Transverse colon (tissue), 4 donors: Measurements from ENCODE around the gene KRTAP10-11. TPM values are rescaled to one million over a fixed set of nuclear protein-coding genes. Genes with fewer than 3 reads are reported as not detected.
"Not testable (repeated sequence)": the region's sequence is repeated elsewhere in the genome, so short reads cannot be mapped to it uniquely, and the experiment has no call there.

Source experiments
- DNase-seq: peaks from one replicate; pipeline ENCODE4 v3.0.0-alpha.2; 2019
- H3K27ac ChIP-seq, 4 donors: fragments of 200-600 bp; sonication (generic); 2 replicates each; pipeline ENCODE4 v1.5.1; 2016 to 2018; ENCODE audit warnings: inconsistent platforms in 4 of 4
- H3K27me3 ChIP-seq: fragments of 200-600 bp; sonication (generic); 2 replicates; pipeline ENCODE4 v1.5.1; 2017; ENCODE audit warnings: inconsistent platforms
- H3K36me3 ChIP-seq, 4 donors: fragments of 200-600 bp; sonication (generic); 2 replicates each; pipeline ENCODE4 v1.5.1; 2017 to 2019; ENCODE audit warnings: inconsistent platforms in 4 of 4
- H3K4me1 ChIP-seq, 4 donors: fragments of 200-600 bp; sonication (generic); 2 replicates each; pipeline ENCODE4 v1.5.1; 2017 to 2020; ENCODE audit warnings: inconsistent platforms in 4 of 4
- H3K4me3 ChIP-seq, 4 donors: fragments of 200-600 bp; sonication (generic); 1 replicate in 1 of 4; 2 replicates in 3 of 4; pipeline versions ENCODE4 v1.5.1 to v1.6.1; 2017 to 2019; ENCODE audit warnings: inconsistent platforms in 4 of 4
- H3K9me3 ChIP-seq, 2 donors: fragments of 200-600 bp; sonication (generic); 2 replicates each; pipeline ENCODE4 v1.5.1; 2017 to 2019; ENCODE audit warnings: inconsistent platforms in 2 of 2
- EP300 ChIP-seq: sonication (generic); formaldehyde crosslinking; IDR thresholded peaks from one replicate; pipeline ENCODE4 v1.6.1; 2017; ENCODE audit warnings: antibody characterized with exemption, low read depth
- POLR2A ChIP-seq: fragments of 450-650 bp; IDR thresholded peaks from one replicate; pipeline ENCODE4 v1.6.1; 2016; ENCODE audit warnings: antibody characterized with exemption, mild to moderate bottlenecking, moderate library complexity
- POLR2AphosphoS5 ChIP-seq, 3 donors: sonication (generic); formaldehyde crosslinking; IDR thresholded peaks; one replicate each; pipeline ENCODE4 v1.6.1; 2016; ENCODE audit warnings: antibody characterized with exemption in 3 of 3
- WGBS, 2 donors: methylation state at CpG; one replicate each; pipeline ENCODE4 v1.1.5; 2018; ENCODE audit warnings: low coverage in 1 of 2; 5-methylcytosine and 5-hydroxymethylcytosine counted together
- in situ Hi-C, 4 donors: fragments of 200-750 bp; cut with MboI; loops; one replicate each; pipeline versions ENCODE4 v1.15.0 to v1.15.1; 2017; ENCODE audit warnings: low sequenced_read_pairs in 3 of 4, low pct_ligation_motif_present in 1 of 4, low pct_unique_long_range_greater_than_20kb in 1 of 4
- intact Hi-C: fragments of 100-400 bp; cut with DNase I; formaldehyde crosslinking; loops from one replicate; pipeline ENCODE4 v1.15.1; 2023; ENCODE audit warnings: low total_unique reads
- total RNA-seq, 4 donors: library from RNA; depleted of rRNA; stranded (reverse); fragments of >200 nt; gene quantifications; one replicate each; pipeline ENCODE4 v1.1.0, GENCODE V29; 2016
- TF ChIP-seq, protein P1 (sequence below), 5 experiments: fragments of 200-600 bp in 3 of 5; fragments of 450-650 bp in 2 of 5; sonication (generic) in 3 of 5; IDR thresholded peaks; 1 replicate in 2 of 5; 2 replicates in 3 of 5; pipeline ENCODE4 v1.5.1; 2016 to 2017; ENCODE audit warnings: antibody characterized with exemption in 5 of 5, inconsistent platforms in 3 of 5, mild to moderate bottlenecking in 2 of 5, moderate library complexity in 1 of 5

KRTAP10-11 gene
- total RNA-seq, 4 donors from 2014 or later = not detected

GRCh38 chr21:44625756-44626155 lies 20.5 kb upstream of the KRTAP10-11 start:
- H3K36me3 ChIP-seq = no peaks in the 10 kb centered on the region
- in situ Hi-C loops = no loop called here
- WGBS, 2 donors = 82 to 85% methylated on average over 5 to 7 of the region's 7 CpGs

GRCh38 chr21:44626262-44626661 lies 20.0 kb upstream of the KRTAP10-11 start:
- in situ Hi-C loops (no loop called here), intact Hi-C loops (no loop called here)
- Histone ChIP-seq H3K4me1 (no peaks in the 10 kb centered on the region), H3K9me3 (peaks cover 9 to 22% of the 10 kb centered on the region in 2 donors), H3K27ac (no peak overlapping the region), H3K36me3 (no peaks in the 10 kb centered on the region), H3K27me3 (peaks cover 11% of the 10 kb centered on the region), H3K4me3 (no peak overlapping the region)
- no peak for DNase-seq
- TF ChIP-seq POLR2AphosphoS5 (IDR thresholded peaks at IDR 0.05) = no peak
- TF ChIP-seq POLR2A = no peak
- no peak for TF ChIP-seq EP300
- TF ChIP-seq, protein P1, sequence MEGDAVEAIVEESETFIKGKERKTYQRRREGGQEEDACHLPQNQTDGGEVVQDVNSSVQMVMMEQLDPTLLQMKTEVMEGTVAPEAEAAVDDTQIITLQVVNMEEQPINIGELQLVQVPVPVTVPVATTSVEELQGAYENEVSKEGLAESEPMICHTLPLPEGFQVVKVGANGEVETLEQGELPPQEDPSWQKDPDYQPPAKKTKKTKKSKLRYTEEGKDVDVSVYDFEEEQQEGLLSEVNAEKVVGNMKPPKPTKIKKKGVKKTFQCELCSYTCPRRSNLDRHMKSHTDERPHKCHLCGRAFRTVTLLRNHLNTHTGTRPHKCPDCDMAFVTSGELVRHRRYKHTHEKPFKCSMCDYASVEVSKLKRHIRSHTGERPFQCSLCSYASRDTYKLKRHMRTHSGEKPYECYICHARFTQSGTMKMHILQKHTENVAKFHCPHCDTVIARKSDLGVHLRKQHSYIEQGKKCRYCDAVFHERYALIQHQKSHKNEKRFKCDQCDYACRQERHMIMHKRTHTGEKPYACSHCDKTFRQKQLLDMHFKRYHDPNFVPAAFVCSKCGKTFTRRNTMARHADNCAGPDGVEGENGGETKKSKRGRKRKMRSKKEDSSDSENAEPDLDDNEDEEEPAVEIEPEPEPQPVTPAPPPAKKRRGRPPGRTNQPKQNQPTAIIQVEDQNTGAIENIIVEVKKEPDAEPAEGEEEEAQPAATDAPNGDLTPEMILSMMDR (IDR thresholded peaks at IDR 0.05) = no peak
- 41 to 74% methylated on average over 2 to 10 of the region's 10 CpGs for WGBS, 2 donors

More at GRCh38 chr21:44625756-44626155, 20.5 kb upstream of the KRTAP10-11 start:
- Histone ChIP-seq H3K27ac (no peak overlapping the region), H3K27me3 (peaks cover 11% of the 10 kb centered on the region), H3K9me3 (peaks cover 9 to 20% of the 10 kb centered on the region in 2 donors), H3K4me3 (no peak overlapping the region), H3K4me1 (no peaks in the 10 kb centered on the region)
- intact Hi-C loops = no loop called here
- no peak for DNase-seq
- TF ChIP-seq, protein P1 (IDR thresholded peaks at IDR 0.05) = no peak
- TF ChIP-seq EP300 = no peak
- no peak for TF ChIP-seq POLR2A
- TF ChIP-seq POLR2AphosphoS5 (IDR thresholded peaks at IDR 0.05) = no peak

- H3K27ac ChIP-seq = no peak within 1 kb of the TSS
- peaks cover 9 to 27% of the 10 kb centered on the region in 2 donors for H3K9me3 ChIP-seq
- no peak for TF ChIP-seq POLR2A
- TF ChIP-seq, protein P1 (IDR thresholded peaks at IDR 0.05) = no peak
- TF ChIP-seq POLR2AphosphoS5 (IDR thresholded peaks at IDR 0.05) = no peak
- TF ChIP-seq EP300 = no peak
- intact Hi-C loops (no loop called here), in situ Hi-C loops (no loop called here)
- H3K4me1 ChIP-seq = no peaks in the 10 kb centered on the region
- 57% methylated on average over 7 of the region's 7 CpGs; no CpG with 5 or more reads in 1 of the 2 donors for WGBS, 2 donors
- DNase-seq = no peak
- H3K36me3 ChIP-seq = no peaks in the 10 kb centered on the region
- H3K4me3 ChIP-seq = no peak within 1 kb of the TSS
- H3K27me3 ChIP-seq = peaks cover 11% of the 10 kb centered on the region
Measured at GRCh38 chr21:44626673-44627143, 19.5 kb upstream of the KRTAP10-11 start, which contains the start of gene KRTAP10-9. Gene KRTAP10-9, plus strand, starts transcription at chr21:44627093. Its CDS starts 79 bp downstream, at chr21:44627172.

- in situ Hi-C loops, H3K36me3 ChIP-seq, DNase-seq, intact Hi-C loops, H3K4me1 ChIP-seq, H3K4me3 ChIP-seq, H3K27ac ChIP-seq: not testable (repeated sequence)
- H3K9me3 ChIP-seq = peaks cover 12 to 33% of the 10 kb centered on the region in 2 donors
- H3K27me3 ChIP-seq = peaks cover 11% of the 10 kb centered on the region
- WGBS, 2 donors = 74% methylated on average over 17 of the region's 20 CpGs; no CpG with 5 or more reads in 1 of the 2 donors
Measured at GRCh38 chr21:44627181-44627822, 18.9 kb upstream of the KRTAP10-11 start.

- peaks cover 13 to 37% of the 10 kb centered on the region in 2 donors for H3K9me3 ChIP-seq
- WGBS, 2 donors = 46% methylated on average over 13 of the region's 15 CpGs; no CpG with 5 or more reads in 1 of the 2 donors
- in situ Hi-C loops, DNase-seq, intact Hi-C loops, H3K36me3 ChIP-seq, H3K4me1 ChIP-seq, H3K27ac ChIP-seq, H3K4me3 ChIP-seq: not testable (repeated sequence)
- peaks cover 11% of the 10 kb centered on the region for H3K27me3 ChIP-seq
Measured at GRCh38 chr21:44627831-44628233, 18.4 kb upstream of the KRTAP10-11 start.
